A549 (cell line): ENCODE data around the gene TRIM9. TPM values are rescaled to one million over a fixed set of nuclear protein-coding genes. Genes with fewer than 3 reads are reported as not detected.

Source experiments
- BCL3 ChIP-seq: fragments of >200 bp; sonication (Bioruptor Twin); formaldehyde crosslinking; IDR thresholded peaks from 3 replicates; pipeline ENCODE4 v1.6.1; 2016
- BHLHE40 ChIP-seq: IDR thresholded peaks from 2 replicates; pipeline ENCODE4 v1.6.1; 2012; ENCODE audit warnings: low read depth, low read length, inconsistent platforms
- CEBPB ChIP-seq, 2 experiments: fragments of >200 bp in 1 of 2; sonication (Bioruptor Twin) in 1 of 2; formaldehyde crosslinking in 1 of 2; IDR thresholded peaks; 2 replicates each; pipeline ENCODE4 v1.6.1; 2012 to 2016
- FOXS1 ChIP-seq: fragments of 250-450 bp; sonication (Bioruptor Pico); IDR thresholded peaks from 2 replicates; pipeline ENCODE4 v1.5.0; 2020; ENCODE audit warnings: mild to moderate bottlenecking, moderate library complexity
- GATA3 ChIP-seq: IDR thresholded peaks from 2 replicates; pipeline ENCODE4 v1.6.1; 2012; ENCODE audit warnings: borderline replicate concordance
- HES2 ChIP-seq: fragments of >200 bp; sonication (Bioruptor Twin); formaldehyde crosslinking; IDR thresholded peaks from 2 replicates; pipeline ENCODE4 v1.6.1; 2016
- HOXA7 ChIP-seq: fragments of 250-450 bp; sonication (Bioruptor Pico); IDR thresholded peaks from 2 replicates; pipeline ENCODE4 v1.5.0; 2020; ENCODE audit warnings: mild to moderate bottlenecking, moderate library complexity
- HOXB13 ChIP-seq: fragments of 250-450 bp; sonication (Bioruptor Pico); IDR thresholded peaks from 2 replicates; pipeline ENCODE4 v1.5.0; 2020; ENCODE audit warnings: low read depth, mild to moderate bottlenecking, moderate library complexity
- JUNB ChIP-seq: fragments of >200 bp; sonication (Bioruptor Twin); formaldehyde crosslinking; IDR thresholded peaks from 2 replicates; pipeline ENCODE4 v1.6.1; 2016
- MAZ ChIP-seq: fragments of 150-350 bp; IDR thresholded peaks from 2 replicates; pipeline ENCODE4 v1.6.1; 2014; ENCODE audit warnings: antibody characterized with exemption, low read depth, low read length, borderline replicate concordance
- NFE2L2 ChIP-seq: fragments of 150-350 bp; conservative IDR thresholded peaks from 2 replicates; pipeline ENCODE4 v1.6.1; 2014; ENCODE audit warnings: low read length
- PBX3 ChIP-seq: IDR thresholded peaks from 2 replicates; pipeline ENCODE4 v1.6.1; 2012
- PHF8 ChIP-seq: fragments of 200-600 bp; sonication (generic); IDR thresholded peaks from 2 replicates; pipeline ENCODE4 v1.6.1; 2016; ENCODE audit warnings: low read depth, mild to moderate bottlenecking, antibody characterized with exemption, moderate library complexity, borderline replicate concordance
- POLR2AphosphoS2 ChIP-seq: conservative IDR thresholded peaks from 2 replicates; pipeline ENCODE4 v1.6.1; 2012; ENCODE audit warnings: low read length, improper control_type of control experiment, inconsistent platforms
- RARB ChIP-seq: fragments of 250-450 bp; sonication (Bioruptor Pico); IDR thresholded peaks from 2 replicates; pipeline ENCODE4 v1.8.0; 2021; ENCODE audit warnings: mild to moderate bottlenecking, moderate library complexity
- RCOR1 ChIP-seq: fragments of 150-350 bp; IDR thresholded peaks from 2 replicates; pipeline ENCODE4 v1.6.1; 2014; ENCODE audit warnings: antibody characterized with exemption, low read length, low read depth
- RFX5 ChIP-seq: fragments of 450-650 bp; IDR thresholded peaks from 2 replicates; pipeline ENCODE4 v1.7.1; 2014; ENCODE audit warnings: antibody characterized with exemption, mild to moderate bottlenecking, moderate library complexity
- SMC3 ChIP-seq: fragments of >200 bp; sonication (Bioruptor Twin); formaldehyde crosslinking; IDR thresholded peaks from 3 replicates; pipeline ENCODE4 v1.6.1; 2018; ENCODE audit warnings: inconsistent platforms
- SREBF2 ChIP-seq: fragments of 450-650 bp; IDR thresholded peaks from 2 replicates; pipeline ENCODE4 v1.6.1; 2014; ENCODE audit warnings: mild to moderate bottlenecking, moderate library complexity
- TFCP2L1 ChIP-seq: fragments of 250-450 bp; sonication (Bioruptor Pico); IDR thresholded peaks from 2 replicates; pipeline ENCODE4 v1.5.0; 2021; ENCODE audit warnings: mild to moderate bottlenecking
- TP53 ChIP-seq: fragments of 250-450 bp; sonication (Bioruptor Pico); IDR thresholded peaks from 2 replicates; pipeline ENCODE4 v1.5.0; 2021; ENCODE audit warnings: mild to moderate bottlenecking, moderate library complexity
- USF2 ChIP-seq: fragments of 450-650 bp; IDR thresholded peaks from 2 replicates; pipeline ENCODE4 v1.6.1; 2014; ENCODE audit warnings: antibody characterized with exemption
- ZC3H11A ChIP-seq: fragments of 450-650 bp; IDR thresholded peaks from 2 replicates; pipeline ENCODE4 v1.6.1; 2014; ENCODE audit warnings: antibody characterized with exemption, mild to moderate bottlenecking
- ZFP36 ChIP-seq: fragments of 450-650 bp; IDR thresholded peaks from 2 replicates; pipeline ENCODE4 v1.6.1; 2014; ENCODE audit warnings: borderline replicate concordance; ENCODE audit not compliant: partially characterized antibody
- ZNF302 ChIP-seq: fragments of 250-450 bp; sonication (Bioruptor Pico); IDR thresholded peaks from 2 replicates; pipeline ENCODE4 v1.9.0; 2021; ENCODE audit warnings: inconsistent platforms, mild to moderate bottlenecking, moderate library complexity
- polyA plus RNA-seq, 4 experiments: library from polyadenylated mRNA; depleted of rRNA in 3 of 4; stranded (reverse); fragments of >200 nt; fragmentation: RNase III in 1 of 4; extraction: RNeasy Plus Mini Kit Qiagen cat#74134 plus additional on column Dnase treatment in 1 of 4; gene quantifications; 2 replicates in 3 of 4; 3 replicates in 1 of 4; pipeline ENCODE4 v1.2.3, GENCODE V29; 2011 to 2017
- TF ChIP-seq, protein P1 (sequence below): fragments of 200-600 bp; sonication (generic); IDR thresholded peaks from 2 replicates; pipeline ENCODE4 v1.6.1; 2016; ENCODE audit warnings: antibody characterized with exemption, mild to moderate bottlenecking, moderate library complexity

Gene TRIM9
- polyA plus RNA-seq, 2 of the 4 experiments (the other 2 are of a cell fraction): 5.4 to 21.2 TPM

DNA sequence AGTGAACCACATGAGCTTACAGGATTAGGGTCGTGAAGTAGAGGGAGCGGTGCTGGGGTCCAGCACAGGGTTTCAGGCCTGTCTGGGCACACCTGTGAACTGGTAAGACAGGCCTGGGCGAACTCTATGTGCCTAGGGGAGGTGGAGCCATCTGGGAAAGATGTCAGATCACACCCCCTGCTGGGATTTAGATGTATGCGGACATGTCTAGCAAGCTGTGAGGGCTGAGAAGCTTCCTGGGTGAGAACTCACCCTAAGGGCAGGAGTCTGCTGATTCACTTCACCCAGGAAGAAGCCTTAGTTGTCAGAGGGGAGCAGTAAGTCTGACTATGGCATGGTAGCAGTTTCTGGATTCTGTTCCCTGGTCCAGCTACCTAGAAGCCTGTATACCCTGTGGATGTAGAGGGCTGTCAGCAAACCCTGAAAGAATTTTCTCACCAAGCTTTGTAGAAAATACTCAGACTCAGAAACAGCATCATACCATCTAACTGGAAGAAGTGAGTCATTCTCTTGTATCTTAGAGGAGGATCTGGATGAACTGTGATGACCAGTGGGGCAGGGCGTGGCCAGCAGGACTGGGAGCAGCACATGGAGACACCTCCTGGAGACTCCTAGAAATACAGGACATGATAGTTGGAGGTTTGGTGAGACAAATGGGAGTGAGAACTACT, 139.4 kb downstream of the TRIM9 start (continued):
- TF ChIP-seq, protein P1, sequence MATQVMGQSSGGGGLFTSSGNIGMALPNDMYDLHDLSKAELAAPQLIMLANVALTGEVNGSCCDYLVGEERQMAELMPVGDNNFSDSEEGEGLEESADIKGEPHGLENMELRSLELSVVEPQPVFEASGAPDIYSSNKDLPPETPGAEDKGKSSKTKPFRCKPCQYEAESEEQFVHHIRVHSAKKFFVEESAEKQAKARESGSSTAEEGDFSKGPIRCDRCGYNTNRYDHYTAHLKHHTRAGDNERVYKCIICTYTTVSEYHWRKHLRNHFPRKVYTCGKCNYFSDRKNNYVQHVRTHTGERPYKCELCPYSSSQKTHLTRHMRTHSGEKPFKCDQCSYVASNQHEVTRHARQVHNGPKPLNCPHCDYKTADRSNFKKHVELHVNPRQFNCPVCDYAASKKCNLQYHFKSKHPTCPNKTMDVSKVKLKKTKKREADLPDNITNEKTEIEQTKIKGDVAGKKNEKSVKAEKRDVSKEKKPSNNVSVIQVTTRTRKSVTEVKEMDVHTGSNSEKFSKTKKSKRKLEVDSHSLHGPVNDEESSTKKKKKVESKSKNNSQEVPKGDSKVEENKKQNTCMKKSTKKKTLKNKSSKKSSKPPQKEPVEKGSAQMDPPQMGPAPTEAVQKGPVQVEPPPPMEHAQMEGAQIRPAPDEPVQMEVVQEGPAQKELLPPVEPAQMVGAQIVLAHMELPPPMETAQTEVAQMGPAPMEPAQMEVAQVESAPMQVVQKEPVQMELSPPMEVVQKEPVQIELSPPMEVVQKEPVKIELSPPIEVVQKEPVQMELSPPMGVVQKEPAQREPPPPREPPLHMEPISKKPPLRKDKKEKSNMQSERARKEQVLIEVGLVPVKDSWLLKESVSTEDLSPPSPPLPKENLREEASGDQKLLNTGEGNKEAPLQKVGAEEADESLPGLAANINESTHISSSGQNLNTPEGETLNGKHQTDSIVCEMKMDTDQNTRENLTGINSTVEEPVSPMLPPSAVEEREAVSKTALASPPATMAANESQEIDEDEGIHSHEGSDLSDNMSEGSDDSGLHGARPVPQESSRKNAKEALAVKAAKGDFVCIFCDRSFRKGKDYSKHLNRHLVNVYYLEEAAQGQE: no peak
- no peak for TF ChIP-seq ZFP36
- no peak for TF ChIP-seq MAZ
- TF ChIP-seq HOXB13: no peak
- no peak for TF ChIP-seq BCL3
- 0 out of 2 replicates have a peak, but pooled peaks have one; percentile 46 for TF ChIP-seq PBX3
- TF ChIP-seq RARB (CRISPR knock-in tag): no peak
- TF ChIP-seq ZNF302: no peak
- TF ChIP-seq RFX5: no peak
- peak; percentile 30; the same call in 1 of the 3 replicates for TF ChIP-seq SMC3
- peak; percentile 76; the same call in 1 of the 2 replicates for TF ChIP-seq GATA3
- TF ChIP-seq TFCP2L1 (CRISPR knock-in tag): no peak
- TF ChIP-seq BHLHE40: no peak
- TF ChIP-seq JUNB: peak; percentile 76
- TF ChIP-seq USF2: no peak
- TF ChIP-seq SREBF2: no peak
- no peak for TF ChIP-seq CEBPB (IDR thresholded peaks at IDR 0.05)
- TF ChIP-seq RCOR1: no peak
- TF ChIP-seq TP53 (CRISPR knock-in tag): no peak
- TF ChIP-seq ZC3H11A: no peak
- TF ChIP-seq HES2: no peak
- TF ChIP-seq FOXS1 (CRISPR knock-in tag): no peak
- TF ChIP-seq PHF8: no peak
- TF ChIP-seq HOXA7 (CRISPR knock-in tag): no peak
- no peak for TF ChIP-seq POLR2AphosphoS2
- TF ChIP-seq NFE2L2: no peak
